ENCODE data around the gene CAMKK2. TPM values are rescaled to one million over a fixed set of nuclear protein-coding genes. Genes with fewer than 3 reads are reported as not detected.

CAMKK2 gene
- polyA plus RNA-seq, 1 experiment: 35.8 TPM

- ChIA-PET CTCF (no interaction called here), POLR2A (no interaction called here)
- Histone ChIP-seq H3K36me3 (ENCODE audit: control insufficient read depth, insufficient read depth, low read length) (peaks cover 5% of the 10 kb centered on the region; the same call in 1 of the 2 replicates), H3K4me3 (ENCODE audit: low read depth, low read length) (no peak overlapping the region), H3K27me3 (ENCODE audit: control insufficient read depth, insufficient read depth, low read length) (no peaks in the 10 kb centered on the region)
- no peak for DNase-seq (ENCODE audit: low read depth)
- TF ChIP-seq, protein P1, sequence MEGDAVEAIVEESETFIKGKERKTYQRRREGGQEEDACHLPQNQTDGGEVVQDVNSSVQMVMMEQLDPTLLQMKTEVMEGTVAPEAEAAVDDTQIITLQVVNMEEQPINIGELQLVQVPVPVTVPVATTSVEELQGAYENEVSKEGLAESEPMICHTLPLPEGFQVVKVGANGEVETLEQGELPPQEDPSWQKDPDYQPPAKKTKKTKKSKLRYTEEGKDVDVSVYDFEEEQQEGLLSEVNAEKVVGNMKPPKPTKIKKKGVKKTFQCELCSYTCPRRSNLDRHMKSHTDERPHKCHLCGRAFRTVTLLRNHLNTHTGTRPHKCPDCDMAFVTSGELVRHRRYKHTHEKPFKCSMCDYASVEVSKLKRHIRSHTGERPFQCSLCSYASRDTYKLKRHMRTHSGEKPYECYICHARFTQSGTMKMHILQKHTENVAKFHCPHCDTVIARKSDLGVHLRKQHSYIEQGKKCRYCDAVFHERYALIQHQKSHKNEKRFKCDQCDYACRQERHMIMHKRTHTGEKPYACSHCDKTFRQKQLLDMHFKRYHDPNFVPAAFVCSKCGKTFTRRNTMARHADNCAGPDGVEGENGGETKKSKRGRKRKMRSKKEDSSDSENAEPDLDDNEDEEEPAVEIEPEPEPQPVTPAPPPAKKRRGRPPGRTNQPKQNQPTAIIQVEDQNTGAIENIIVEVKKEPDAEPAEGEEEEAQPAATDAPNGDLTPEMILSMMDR (IDR thresholded peaks at IDR 0.05; ENCODE audit: insufficient read depth, low read depth, low read length): no peak
These were observed 8.2 kb downstream of the CAMKK2 start for GRCh38 chr12:121288158-121288845.

DNA sequence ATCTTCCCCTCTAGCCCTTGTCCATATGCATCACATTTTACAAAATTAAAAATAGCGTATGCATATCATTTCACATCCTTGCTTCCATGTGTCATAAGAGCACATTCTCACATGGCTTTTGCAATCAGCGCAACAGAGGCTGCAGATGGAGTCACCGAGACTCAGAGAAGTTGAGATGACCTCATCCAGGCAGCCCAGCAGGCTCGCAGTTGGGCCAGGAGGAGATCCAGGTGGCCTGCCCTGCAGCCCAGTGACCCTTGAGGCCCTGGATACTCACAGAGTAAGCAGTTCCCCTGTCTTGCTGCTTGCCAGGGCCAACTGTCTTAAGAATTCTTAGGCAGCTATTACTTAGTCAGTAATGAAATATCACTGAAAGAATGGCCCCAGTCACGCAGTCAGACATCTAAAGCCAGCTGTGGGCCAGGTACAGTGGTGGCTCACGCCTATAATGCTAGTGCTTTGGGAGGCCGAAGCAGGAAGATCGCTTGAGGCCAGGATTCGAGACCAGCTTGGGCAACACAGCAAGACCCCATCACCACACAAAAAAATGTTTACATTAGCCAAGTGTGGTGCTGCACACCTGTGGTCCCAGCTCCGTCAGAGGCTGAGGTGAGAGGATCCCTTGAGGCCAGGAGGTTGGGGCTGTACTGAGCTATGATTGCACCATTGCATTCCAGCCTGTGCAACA is 9.1 kb downstream of the CAMKK2 start:
- CTCF ChIA-PET: no interaction called here
- no peak for DNase-seq (ENCODE audit: low read depth)
- Histone ChIP-seq H3K27me3 (ENCODE audit: control insufficient read depth, insufficient read depth, low read length) (no peaks in the 10 kb centered on the region), H3K36me3 (ENCODE audit: control insufficient read depth, insufficient read depth, low read length) (peaks cover 2% of the 10 kb centered on the region; the same call in 1 of the 2 replicates), H3K4me3 (ENCODE audit: low read depth, low read length) (no peak overlapping the region)
- POLR2A ChIA-PET: no interaction called here
- TF ChIP-seq, protein P1 (IDR thresholded peaks at IDR 0.05; ENCODE audit: insufficient read depth, low read depth, low read length): no peak

DNA sequence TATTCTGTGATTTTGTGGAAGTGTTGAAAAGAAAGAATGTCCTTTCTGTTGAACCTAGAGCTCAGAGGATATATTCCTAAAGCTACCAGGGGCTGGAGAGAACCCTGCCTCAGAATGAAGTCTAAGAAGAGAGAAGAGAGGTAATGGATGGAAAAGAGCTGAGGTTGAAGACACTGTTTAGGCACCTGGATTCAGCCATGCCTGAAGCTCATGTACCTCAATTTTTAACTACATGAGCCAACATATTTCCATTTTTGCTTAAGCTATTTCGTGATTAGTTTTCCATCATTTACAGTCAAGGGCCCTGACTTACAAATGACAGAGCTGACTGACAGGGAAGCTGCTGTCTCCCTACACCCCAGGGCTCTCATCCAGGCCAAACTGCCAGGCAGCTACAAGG is 10.7 kb downstream of the CAMKK2 start:
- Histone ChIP-seq H3K4me3 (ENCODE audit: low read depth, low read length) (no peak overlapping the region), H3K36me3 (ENCODE audit: control insufficient read depth, insufficient read depth, low read length) (peaks cover 1% of the 10 kb centered on the region; the same call in 1 of the 2 replicates), H3K27me3 (ENCODE audit: control insufficient read depth, insufficient read depth, low read length) (no peaks in the 10 kb centered on the region)
- TF ChIP-seq, protein P1 (IDR thresholded peaks at IDR 0.05; ENCODE audit: insufficient read depth, low read depth, low read length): no peak
- DNase-seq (ENCODE audit: low read depth): no peak
- ChIA-PET CTCF (interaction anchor here (1.4 kb wide), 1 partner anchor 55 kb away, joined by 3 read pairs; no protein-coding TSS in a partner anchor), POLR2A (no interaction called here)

DNA sequence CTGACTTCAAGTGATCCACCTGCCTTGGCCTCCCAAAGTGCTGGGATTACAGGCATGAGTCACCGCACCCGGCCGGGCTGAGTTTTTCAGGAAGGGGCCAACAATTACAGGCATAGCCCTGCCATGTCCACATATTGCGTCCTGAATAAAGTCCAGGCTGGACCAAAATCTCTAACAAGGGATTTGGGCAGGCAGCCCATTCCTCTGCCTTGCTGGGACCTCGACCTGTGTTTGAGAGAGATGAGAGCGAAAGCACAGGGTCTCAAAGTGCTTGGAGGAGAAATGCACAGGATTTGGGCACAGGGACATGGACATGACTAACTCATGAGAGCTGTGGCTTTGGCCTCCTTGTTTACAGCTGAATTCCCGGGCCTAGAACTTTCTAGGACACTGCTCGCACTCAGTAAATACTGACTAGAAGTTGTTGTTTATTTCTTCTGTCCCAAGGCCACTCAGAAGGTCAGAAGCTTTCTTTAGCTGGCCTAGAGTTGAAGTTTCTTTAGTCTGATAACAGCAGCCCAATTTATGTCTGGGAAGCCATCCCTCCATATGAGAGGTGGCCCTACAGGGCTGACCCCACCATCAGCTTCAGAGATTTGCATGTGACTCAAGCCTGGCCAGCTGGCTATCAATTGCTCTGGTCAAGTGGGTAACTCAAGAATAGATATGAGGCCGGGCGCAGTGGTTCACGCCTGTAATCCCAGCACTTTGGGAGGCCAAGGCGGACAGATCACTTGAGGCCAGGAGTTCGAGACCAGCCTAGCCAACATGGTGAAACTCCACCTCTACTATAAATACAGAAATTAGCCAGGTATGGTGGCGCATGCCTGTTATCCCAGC is 11.7 kb downstream of the CAMKK2 start:
- Histone ChIP-seq H3K4me3 (ENCODE audit: low read depth, low read length) (no peak overlapping the region), H3K36me3 (ENCODE audit: control insufficient read depth, insufficient read depth, low read length) (peaks cover 1% of the 10 kb centered on the region; the same call in 1 of the 2 replicates), H3K27me3 (ENCODE audit: control insufficient read depth, insufficient read depth, low read length) (no peaks in the 10 kb centered on the region)
- POLR2A ChIA-PET: interaction anchor here (0.6 kb wide), 1 partner anchor 9 kb away, joined by 3 read pairs; no protein-coding TSS in a partner anchor
- CTCF ChIA-PET: interaction anchor here (1.4 kb wide), 1 partner anchor 54 kb away, joined by 3 read pairs; no protein-coding TSS in a partner anchor
- TF ChIP-seq, protein P1 (IDR thresholded peaks at IDR 0.05; ENCODE audit: insufficient read depth, low read depth, low read length): no peak
- no peak for DNase-seq (ENCODE audit: low read depth)
